H1 (cell line): Measurements from ENCODE around the gene LRRC3C. TPM values are rescaled to one million over a fixed set of nuclear protein-coding genes. Genes with fewer than 3 reads are reported as not detected.

Experiments
- CTCF ChIA-PET: fragments of 300-600 bp; sonication (Branson Sonifier 250); formaldehyde crosslinking; loops from one replicate; lab custom pipeline; 2021; ENCODE audit not compliant: partially characterized antibody; lab: Charles Lee
- POLR2A ChIA-PET: fragments of 300-600 bp; sonication (Branson Sonifier 250); formaldehyde crosslinking; loops from one replicate; lab custom pipeline; 2021; ENCODE audit warnings: inconsistent platforms; ENCODE audit not compliant: partially characterized antibody; lab: Charles Lee
- DNase-seq, 2 experiments: peaks; one replicate each; pipeline versions ENCODE4 v3.0.0 to v3.0.0-alpha.2; 2010 to 2022; ENCODE audit warnings: low spot score in 2 of 2, low read depth in 1 of 2, mixed read lengths in 1 of 2
- FAIRE-seq: peaks from 2 replicates; lab custom pipeline; 2011; peaks lifted over from hg19 to GRCh38; lab: Jason Lieb, UNC
- H2AFZ ChIP-seq: 2 replicates; pipeline ENCODE4 v1.8.1; 2012; ENCODE audit warnings: low read length, inconsistent platforms
- H2AK5ac ChIP-seq: 2 replicates; pipeline ENCODE4 v1.6.1; 2013; ENCODE audit warnings: low read depth, low read length
- H2BK120ac ChIP-seq: replicated peaks from 2 replicates; pipeline ENCODE3; 2013; ENCODE audit warnings: low read depth, low read length, inconsistent platforms
- H2BK12ac ChIP-seq: 2 replicates; pipeline ENCODE4 v1.6.1; 2013; ENCODE audit warnings: low read depth, low read length
- H2BK15ac ChIP-seq: 2 replicates; pipeline ENCODE4 v1.6.1; 2013; ENCODE audit warnings: low read length
- H2BK20ac ChIP-seq: 2 replicates; pipeline ENCODE4 v1.6.1; 2013; ENCODE audit warnings: low read length
- H2BK5ac ChIP-seq: 2 replicates; pipeline ENCODE4 v1.6.1; 2013; ENCODE audit warnings: low read depth, low read length
- H3K14ac ChIP-seq: 2 replicates; pipeline ENCODE4 v1.6.1; 2013; ENCODE audit warnings: inconsistent platforms; ENCODE audit not compliant: insufficient read length
- H3K18ac ChIP-seq: 2 replicates; pipeline ENCODE4 v1.6.1; 2013; ENCODE audit warnings: low read length; ENCODE audit errors: extremely low read depth
- H3K23ac ChIP-seq: 2 replicates; pipeline ENCODE4 v1.6.1; 2013; ENCODE audit warnings: inconsistent platforms; ENCODE audit not compliant: insufficient read length
- H3K23me2 ChIP-seq: 2 replicates; pipeline ENCODE4 v1.6.1; 2013; ENCODE audit warnings: low read depth, low read length
- H3K27ac ChIP-seq: 2 replicates; pipeline ENCODE4 v1.6.1; 2011; ENCODE audit warnings: low read depth, low read length, inconsistent platforms
- H3K27me3 ChIP-seq, 4 experiments: replicated peaks in 1 of 4; 1 replicate in 1 of 4; 2 replicates in 3 of 4; pipeline versions ENCODE4 v1.6.1 to v1.8.1; 2011 to 2013; ENCODE audit warnings: low read length in 3 of 4, mild to moderate bottlenecking in 3 of 4, inconsistent platforms in 2 of 4, mixed read lengths in 2 of 4, moderate library complexity in 1 of 4; ENCODE audit not compliant: control insufficient read depth in 3 of 4, insufficient read depth in 3 of 4; ENCODE audit errors: extremely low read depth in 1 of 4
- H3K36me3 ChIP-seq, 4 experiments: 2 replicates each; pipeline versions ENCODE4 v1.6.1 to v1.8.1; 2011 to 2013; ENCODE audit warnings: mild to moderate bottlenecking in 4 of 4, low read length in 3 of 4, moderate library complexity in 2 of 4, control low read depth in 1 of 4, inconsistent platforms in 1 of 4; ENCODE audit not compliant: insufficient read depth in 4 of 4, control insufficient read depth in 2 of 4
- H3K4ac ChIP-seq: replicated peaks from 2 replicates; pipeline ENCODE3; 2013; ENCODE audit warnings: low read length, low read depth, mixed read lengths, inconsistent platforms; ENCODE audit not compliant: insufficient read length
- H3K4me1 ChIP-seq, 4 experiments: replicated peaks in 1 of 4; 1 replicate in 1 of 4; 2 replicates in 3 of 4; pipeline versions ENCODE4 v1.6.1 to v1.8.1; 2011 to 2013; ENCODE audit warnings: low read length in 3 of 4, inconsistent platforms in 2 of 4, mixed read lengths in 1 of 4; ENCODE audit not compliant: insufficient read depth in 4 of 4, control insufficient read depth in 3 of 4
- H3K4me2 ChIP-seq, 2 experiments: 2 replicates each; pipeline versions ENCODE4 v1.6.1 to v1.8.1; 2011 to 2013; ENCODE audit warnings: low read depth in 2 of 2, low read length in 2 of 2, control low read depth in 1 of 2, inconsistent platforms in 1 of 2, mild to moderate bottlenecking in 1 of 2; ENCODE audit not compliant: insufficient read depth in 1 of 2
- H3K4me3 ChIP-seq, 4 experiments: fragments of 200-600, 300-600 bp in 1 of 4; sonication (generic), shearing (Covaris generic), sonication (Bioruptor Twin) in 1 of 4; 2 replicates each; pipeline versions ENCODE4 v1.5.1 to v1.8.1; 2011 to 2016; ENCODE audit warnings: low read length in 4 of 4, low read depth in 3 of 4, control low read depth in 2 of 4, inconsistent platforms in 2 of 4, mild to moderate bottlenecking in 2 of 4, mixed read lengths in 1 of 4, moderate library complexity in 1 of 4; ENCODE audit not compliant: insufficient read depth in 2 of 4; ENCODE audit errors: extremely low read depth in 1 of 4
- H3K56ac ChIP-seq: replicated peaks from 2 replicates; pipeline ENCODE3; 2013; ENCODE audit warnings: low read depth, mild to moderate bottlenecking, mixed read lengths, low read length, inconsistent platforms; ENCODE audit not compliant: insufficient read length
- H3K79me1 ChIP-seq: 2 replicates; pipeline ENCODE4 v1.6.1; 2013; ENCODE audit warnings: low read depth, low read length, control low read depth
- H3K79me2 ChIP-seq, 2 experiments: 2 replicates each; pipeline versions ENCODE4 v1.6.1 to v1.8.1; 2012 to 2013; ENCODE audit warnings: low read length in 2 of 2, mild to moderate bottlenecking in 2 of 2, inconsistent platforms in 1 of 2; ENCODE audit not compliant: insufficient read depth in 2 of 2, control insufficient read depth in 1 of 2
- H3K9ac ChIP-seq, 4 experiments: replicated peaks in 1 of 4; 1 replicate in 1 of 4; 2 replicates in 3 of 4; pipeline versions ENCODE4 v1.6.1 to v1.8.1; 2011 to 2013; ENCODE audit warnings: low read depth in 3 of 4, low read length in 3 of 4, control low read depth in 2 of 4, mild to moderate bottlenecking in 2 of 4, moderate library complexity in 2 of 4, inconsistent platforms in 1 of 4; ENCODE audit errors: extremely low read depth in 1 of 4
- H3K9me3 ChIP-seq, 2 experiments: 2 replicates each; pipeline versions ENCODE4 v1.6.1 to v1.8.1; 2012 to 2013; ENCODE audit warnings: mild to moderate bottlenecking in 2 of 2, moderate library complexity in 2 of 2, control low read depth in 1 of 2, inconsistent platforms in 1 of 2, low read depth in 1 of 2, low read length in 1 of 2, mixed read lengths in 1 of 2; ENCODE audit not compliant: insufficient read depth in 2 of 2
- H4K20me1 ChIP-seq, 2 experiments: replicated peaks in 1 of 2; 2 replicates each; pipeline versions ENCODE3 to v1.8.1; 2011 to 2013; ENCODE audit warnings: inconsistent platforms in 2 of 2, low read length in 2 of 2, mild to moderate bottlenecking in 1 of 2; ENCODE audit not compliant: insufficient read depth in 2 of 2, control insufficient read depth in 1 of 2
- H4K5ac ChIP-seq: 2 replicates; pipeline ENCODE4 v1.6.1; 2013; ENCODE audit warnings: low read length, low read depth, mixed read lengths, inconsistent platforms; ENCODE audit not compliant: insufficient read length
- H4K8ac ChIP-seq: 2 replicates; pipeline ENCODE4 v1.8.0; 2013; ENCODE audit warnings: mild to moderate bottlenecking, moderate library complexity, low read length, inconsistent platforms; ENCODE audit not compliant: insufficient read depth; ENCODE audit errors: extremely low read depth
- H4K91ac ChIP-seq: replicated peaks from 2 replicates; pipeline ENCODE3; 2013; ENCODE audit warnings: low read length, mixed read lengths, inconsistent platforms; ENCODE audit not compliant: insufficient read length
- ASH2L ChIP-seq: fragments of 200-600, 300-600 bp; sonication (generic); IDR thresholded peaks from one replicate; pipeline ENCODE4 v1.7.1; 2017; ENCODE audit warnings: low read length
- BRCA1 ChIP-seq: IDR thresholded peaks from 2 replicates; pipeline ENCODE4 v1.6.1; 2012; ENCODE audit warnings: low read depth, low read length, improper control_type of control experiment
- CBX5 ChIP-seq: fragments of 300-800, 300-1000 bp; sonication (generic); IDR thresholded peaks from 2 replicates; pipeline ENCODE4 v1.7.1; 2016; ENCODE audit warnings: antibody characterized with exemption, low read length, low read depth
- JUND ChIP-seq: IDR thresholded peaks from 2 replicates; pipeline ENCODE4 v1.6.1; 2011; ENCODE audit warnings: mild to moderate bottlenecking, improper control_type of control experiment, low read length
- NANOG ChIP-seq: IDR thresholded peaks from 2 replicates; pipeline ENCODE4 v1.6.1; 2011; ENCODE audit warnings: low read length, low read depth, mild to moderate bottlenecking, inconsistent platforms; ENCODE audit not compliant: insufficient read depth, poor library complexity, severe bottlenecking
- POU5F1 ChIP-seq: IDR thresholded peaks from 2 replicates; pipeline ENCODE4 v1.6.1; 2011; ENCODE audit warnings: low read depth, mild to moderate bottlenecking, low read length, moderate library complexity
- RXRA ChIP-seq: IDR thresholded peaks from 2 replicates; pipeline ENCODE4 v1.6.1; 2011; ENCODE audit warnings: low read depth, mild to moderate bottlenecking, low read length, moderate library complexity; ENCODE audit not compliant: insufficient read depth
- SIX5 ChIP-seq: IDR thresholded peaks from 2 replicates; pipeline ENCODE4 v1.6.1; 2011; ENCODE audit warnings: mild to moderate bottlenecking, low read depth, low read length
- SP1 ChIP-seq: IDR thresholded peaks from 2 replicates; pipeline ENCODE4 v1.6.1; 2011; ENCODE audit warnings: low read depth, low read length
- SRF ChIP-seq: IDR thresholded peaks from 2 replicates; pipeline ENCODE4 v1.6.1; 2011; ENCODE audit warnings: mild to moderate bottlenecking, low read depth, low read length, moderate library complexity
- TBP ChIP-seq: IDR thresholded peaks from 2 replicates; pipeline ENCODE4 v1.6.1; 2011; ENCODE audit warnings: low read depth, low read length, improper control_type of control experiment
- USF2 ChIP-seq: IDR thresholded peaks from 2 replicates; pipeline ENCODE4 v1.6.1; 2011; ENCODE audit warnings: low read length, improper control_type of control experiment
- WGBS, 2 experiments: shearing (Covaris generic) in 1 of 2; methylation state at CpG; one replicate each; pipeline versions ENCODE4 v1.1.6 to v1.1.7; 2013 to 2015; ENCODE audit warnings: low lambda C conversion rate in 2 of 2, mixed read lengths in 2 of 2, inconsistent platforms in 1 of 2, low coverage in 1 of 2, missing lambda C conversion rate in 1 of 2; ENCODE audit not compliant: insufficient replicate concordance in 2 of 2, insufficient coverage in 1 of 2, insufficient read length in 1 of 2; ENCODE audit errors: extremely low coverage in 1 of 2, missing lambda C conversion rate in 1 of 2; 5-methylcytosine and 5-hydroxymethylcytosine counted together
- polyA plus RNA-seq, 7 experiments: library from polyadenylated mRNA; depleted of rRNA in 3 of 7; stranded (reverse) in 5 of 7; unstranded in 2 of 7; fragments of >200 nt in 5 of 7; fragments of 200-250 nt in 2 of 7; gene quantifications; 1 replicate in 5 of 7; 2 replicates in 1 of 7; 4 replicates in 1 of 7; pipeline versions ENCODE4 v1.2.1 to v1.2.3, GENCODE V29; 2011 to 2013; ENCODE audit warnings: missing spikeins in 2 of 7, mixed read lengths in 2 of 7
- total RNA-seq: library from RNA; stranded (reverse); fragmentation: NEBNext Ultra II Directional; extraction: Animal tissue kit (Norgen Biotek cat#: 25700); gene quantifications from 2 replicates; pipeline ENCODE4 v1.2.1, GENCODE V29; 2021

LRRC3C gene
- total and polyA plus RNA-seq, 2 of the 8 experiments (the other 6 are each of a cell fraction or from before 2014, with no cell fraction given) = not detected

- Histone ChIP-seq H3K23ac (no peak overlapping the region), H3K18ac (peak overlapping the region; percentile 19; the same call in 1 of the 2 replicates), H3K9me3 (no peaks in the 10 kb centered on the region), H3K4me1 (peaks cover 9 to 26% (median 14%) of the 10 kb centered on the region in 4 experiments), H3K4me3 (peak overlapping the region; percentile 75 to 94 (median 86)), H3K23me2 (peaks cover 8% of the 10 kb centered on the region; the same call in 1 of the 2 replicates), H3K9ac (peak overlapping the region; percentile 63 to 79 (median 74)), H4K20me1 (peaks cover 18 to 19% of the 10 kb centered on the region in 2 experiments), H2BK120ac (no peak overlapping the region), H3K79me2 (peaks cover 0 to 30% of the 10 kb centered on the region in 2 experiments; a peak in 2 of 4 replicates), H3K56ac (no peak overlapping the region), H2BK5ac (peak overlapping the region; percentile 62), H3K4ac (no peak overlapping the region), H3K27ac (peak overlapping the region; percentile 57; the same call in 1 of the 2 replicates), H2BK12ac (no peak overlapping the region), H2AK5ac (no peak overlapping the region), H2AFZ (no peak overlapping the region), H4K5ac (no peak overlapping the region), H3K36me3 (peaks cover 11 to 19% (median 17%) of the 10 kb centered on the region in 4 experiments; a peak in 7 of 8 replicates), H4K8ac (peak overlapping the region; percentile 72; the same call in 1 of the 2 replicates), H2BK15ac (no peak overlapping the region), H3K14ac (no peak overlapping the region), H3K27me3 (no peaks in the 10 kb centered on the region), H3K4me2 (peak overlapping the region; percentile 82 to 89), H2BK20ac (no peak overlapping the region), H3K79me1 (peaks cover 13% of the 10 kb centered on the region), H4K91ac (peak overlapping the region; percentile 7)
- POLR2A ChIA-PET = interaction anchor here (0.9 to 2.8 kb wide), 10 partner anchors 9 to 347 kb away, joined by 3 to 10 read pairs (median 4); partner anchors contain the start of gene PSMD3
- DNase-seq (no peak), FAIRE-seq (no peak)
- 10% methylated on average over 14 of the region's 15 CpGs; no CpG with 5 or more reads in 1 of the 2 experiments for WGBS, 2 experiments
- CTCF ChIA-PET = interaction anchor here (1.3 to 1.5 kb wide), 2 partner anchors 9 to 13 kb away, joined by 5 to 6 read pairs; no protein-coding TSS in a partner anchor
- TF ChIP-seq POU5F1 (no peak), SP1 (0 out of 2 replicates have a peak, but pooled peaks have one; percentile 9), USF2 (no peak), ASH2L (no peak), NANOG (no peak), SRF (no peak), RXRA (0 out of 2 replicates have a peak, but pooled peaks have one; percentile 60), JUND (no peak), CBX5 (no peak), TBP (0 out of 2 replicates have a peak, but pooled peaks have one; percentile 27), SIX5 (no peak), BRCA1 (no peak)
These were observed 888 bp upstream of the LRRC3C start for GRCh38 chr17:39926588-39927100.
